ENCODE results near the gene VRK2.
"Not testable (repeated sequence)": the region's sequence is repeated elsewhere in the genome, so short reads cannot be mapped to it uniquely, and the experiment has no call there.

VRK2 gene

GRCh38 chr2:58110765-58111164 lies 64.2 kb downstream of the VRK2 start:
- no peak for DNase-seq

GRCh38 chr2:58113563-58113962 lies 67.0 kb downstream of the VRK2 start:
- DNase-seq = not testable (repeated sequence)

- no peak for DNase-seq
Measured at GRCh38 chr2:58120626-58121229, 74.1 kb downstream of the VRK2 start.

GRCh38 chr2:58122040-58122439 lies 75.4 kb downstream of the VRK2 start:
- no peak for DNase-seq

- no peak for DNase-seq
Measured at GRCh38 chr2:58122540-58122939, 75.9 kb downstream of the VRK2 start.

DNA sequence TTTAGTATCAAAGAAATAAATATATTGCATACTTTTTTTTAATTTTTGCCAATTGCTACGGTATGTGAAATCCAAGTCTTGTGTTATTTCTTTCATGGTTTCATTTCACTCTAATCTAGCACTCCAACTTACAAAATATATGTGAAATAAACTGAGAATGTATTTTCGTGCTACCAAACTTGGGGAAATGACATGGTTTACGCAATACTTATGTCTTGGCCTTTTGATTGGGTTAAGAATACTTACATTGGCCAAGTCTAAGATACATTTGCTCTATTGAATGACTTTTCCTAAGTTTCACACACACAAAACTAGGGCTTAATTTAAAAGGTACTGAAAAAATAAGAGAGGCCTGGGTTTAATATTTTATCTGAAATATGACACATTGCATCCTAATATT lies 80.5 kb downstream of the VRK2 start:
- no peak for DNase-seq

- no peak for DNase-seq
Measured at GRCh38 chr2:58130238-58130637, 83.6 kb downstream of the VRK2 start.

DNA sequence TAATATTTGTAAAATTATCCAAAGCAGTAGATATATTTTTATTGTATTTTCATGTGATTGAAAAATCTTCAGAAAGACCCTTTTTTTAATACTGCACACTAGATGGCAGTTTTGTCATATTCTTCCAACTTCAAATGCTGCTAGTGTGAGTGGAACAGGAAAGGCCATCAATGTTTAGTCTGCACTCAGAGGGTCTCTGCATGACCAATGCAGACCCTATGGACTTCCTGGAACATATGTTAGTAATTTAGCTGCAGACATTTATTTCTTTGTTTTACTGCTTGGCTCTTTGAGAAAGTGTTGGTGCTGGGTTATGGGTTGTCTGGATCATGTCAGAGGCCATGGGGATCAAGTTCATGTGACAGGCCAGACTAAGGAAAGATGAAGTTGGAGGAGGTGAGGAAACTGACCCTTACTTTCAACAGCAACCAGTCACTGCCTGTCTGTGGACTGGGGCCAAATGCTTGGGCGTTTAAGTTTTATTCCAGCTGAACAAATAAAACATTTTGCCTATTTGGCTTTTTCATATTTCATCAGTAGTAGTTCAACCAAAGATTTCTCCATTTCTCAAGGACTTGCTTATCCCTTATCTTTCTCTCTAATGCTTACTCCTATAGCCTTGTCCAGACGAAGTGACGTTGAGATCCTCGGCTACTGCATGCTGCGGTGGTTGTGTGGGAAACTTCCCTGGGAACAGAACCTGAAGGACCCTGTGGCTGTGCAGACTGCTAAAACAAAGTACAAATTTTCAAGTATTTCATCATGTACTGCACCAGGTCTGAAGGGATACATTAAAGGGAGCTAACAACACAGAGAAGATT lies 84.8 kb downstream of the VRK2 start:
- no peak for DNase-seq

DNA sequence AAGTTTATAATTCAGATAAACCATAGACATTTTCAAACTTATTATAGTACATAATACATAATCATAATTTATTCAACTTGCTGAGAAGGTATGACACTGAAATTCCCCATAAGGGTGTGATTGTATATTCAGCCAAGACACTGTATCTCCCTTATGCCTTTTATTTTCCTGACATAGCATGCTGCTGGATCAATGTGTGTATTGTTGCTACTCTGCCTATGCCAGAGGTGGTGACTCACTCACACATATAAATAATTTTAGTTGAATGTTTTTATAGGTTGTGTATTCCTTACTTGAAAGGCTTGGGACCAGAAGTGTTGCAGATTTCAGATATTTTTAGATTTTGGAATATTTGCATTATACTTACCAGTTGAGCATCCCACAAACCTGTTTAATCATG lies 86.8 kb downstream of the VRK2 start:
- no peak for DNase-seq

GRCh38 chr2:58135861-58136260 lies 89.3 kb downstream of the VRK2 start:
- DNase-seq = no peak

DNA sequence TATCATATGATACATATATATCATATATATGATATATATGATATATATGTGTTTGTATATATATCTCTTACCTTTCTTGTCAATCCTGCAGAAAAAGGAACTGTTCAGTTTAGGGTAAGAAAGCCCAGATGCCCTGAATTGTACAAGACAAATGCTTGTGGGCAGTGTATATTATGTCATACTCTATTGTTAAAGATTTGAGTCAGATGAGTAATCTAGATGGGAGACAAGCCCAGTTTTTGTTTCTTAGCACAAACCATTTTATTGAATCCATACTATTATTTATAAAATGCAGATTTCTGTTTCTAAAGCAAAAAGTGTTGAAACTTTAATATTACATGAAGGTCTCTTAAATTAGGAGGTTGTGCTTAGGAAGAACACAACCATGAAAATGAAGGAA lies 90.6 kb downstream of the VRK2 start:
- DNase-seq = no peak

DNA sequence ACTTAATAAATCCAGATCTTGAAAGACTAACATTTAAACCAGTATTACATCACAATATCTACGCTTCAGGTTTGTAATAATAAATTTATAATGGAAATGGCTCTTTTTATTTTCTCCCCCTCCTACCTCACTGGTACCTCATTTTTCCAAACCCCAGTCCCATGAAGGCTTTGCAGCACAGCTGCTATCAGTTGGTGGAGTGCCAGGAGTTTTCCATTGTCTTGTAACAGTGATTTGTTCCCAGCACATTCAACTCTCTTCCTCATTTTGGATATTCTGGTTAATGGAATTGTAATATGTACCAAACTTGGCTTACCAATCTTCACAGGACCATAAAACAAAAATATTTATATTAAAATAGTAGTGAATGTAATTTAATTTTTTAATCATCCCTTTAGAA lies 91.2 kb downstream of the VRK2 start:
- no peak for DNase-seq

DNA sequence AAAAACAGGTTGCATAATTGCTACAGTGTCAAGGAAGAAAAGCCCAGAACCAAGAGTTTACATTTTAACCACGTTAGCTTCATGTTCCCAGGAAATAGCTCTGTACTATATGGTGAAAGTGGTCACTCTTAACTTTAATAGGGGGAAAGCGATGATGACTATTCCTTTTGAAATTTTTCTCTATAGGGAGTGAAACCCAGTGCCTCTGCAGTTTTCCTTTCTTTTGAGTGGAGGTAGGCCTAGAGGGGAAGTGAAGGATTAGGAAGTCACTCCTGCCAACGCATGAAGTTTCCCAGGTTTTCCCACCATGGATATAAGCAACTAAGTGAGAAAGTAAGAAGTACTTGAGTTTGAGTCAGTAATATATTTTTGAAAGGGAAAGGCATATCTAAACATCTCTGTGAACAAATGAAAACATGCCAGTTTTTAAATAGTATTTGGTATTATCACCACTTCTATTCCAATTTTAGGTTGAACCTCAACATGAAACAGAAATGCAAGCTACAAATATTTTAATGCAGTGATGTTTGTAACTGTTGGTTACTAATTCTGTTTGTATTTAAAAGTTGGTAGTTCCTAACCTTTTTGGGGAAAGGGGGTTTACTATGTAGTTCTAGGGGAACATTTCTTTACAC lies 91.9 kb downstream of the VRK2 start:
- no peak for DNase-seq

GRCh38 chr2:58140508-58141072 lies 94.0 kb downstream of the VRK2 start:
- no peak for DNase-seq

DNA sequence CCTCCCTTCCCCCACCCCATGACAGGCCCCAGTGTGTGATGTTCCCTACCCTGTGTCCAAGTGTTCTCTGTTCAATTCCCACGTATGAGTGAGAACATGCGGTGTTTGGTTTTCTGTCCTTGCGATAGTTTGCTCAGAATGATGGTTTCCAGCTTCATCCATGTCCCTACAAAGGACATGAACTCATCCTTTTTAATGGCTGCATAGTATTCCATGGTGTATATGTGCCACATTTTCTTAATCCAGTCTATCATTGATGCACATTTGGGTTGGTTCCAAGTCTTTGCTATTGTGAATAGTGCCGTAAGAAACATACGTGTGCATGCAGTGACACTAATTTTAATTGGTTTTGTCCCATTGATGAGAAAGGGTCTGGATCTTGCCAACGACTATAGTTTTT lies 99.2 kb downstream of the VRK2 start:
- not testable (repeated sequence) for DNase-seq

DNA sequence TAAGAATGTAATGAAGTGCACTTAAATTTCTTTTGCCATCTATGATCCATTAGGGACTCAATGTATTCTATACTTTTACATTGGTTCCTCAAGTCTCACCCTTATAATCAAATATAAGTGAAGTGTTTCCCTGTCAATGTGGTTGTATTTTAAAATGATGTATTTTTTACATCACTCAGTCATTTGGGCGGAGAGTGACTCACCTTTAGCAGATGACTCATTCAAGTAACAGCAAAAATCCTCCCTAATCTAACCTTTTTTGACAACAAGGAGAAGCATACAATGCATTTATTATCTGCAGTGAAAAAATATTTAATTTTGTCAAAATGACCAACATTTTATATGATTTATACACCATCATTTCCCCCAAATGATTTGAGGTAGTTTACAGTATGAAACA lies 100.1 kb downstream of the VRK2 start:
- DNase-seq = no peak

DNA sequence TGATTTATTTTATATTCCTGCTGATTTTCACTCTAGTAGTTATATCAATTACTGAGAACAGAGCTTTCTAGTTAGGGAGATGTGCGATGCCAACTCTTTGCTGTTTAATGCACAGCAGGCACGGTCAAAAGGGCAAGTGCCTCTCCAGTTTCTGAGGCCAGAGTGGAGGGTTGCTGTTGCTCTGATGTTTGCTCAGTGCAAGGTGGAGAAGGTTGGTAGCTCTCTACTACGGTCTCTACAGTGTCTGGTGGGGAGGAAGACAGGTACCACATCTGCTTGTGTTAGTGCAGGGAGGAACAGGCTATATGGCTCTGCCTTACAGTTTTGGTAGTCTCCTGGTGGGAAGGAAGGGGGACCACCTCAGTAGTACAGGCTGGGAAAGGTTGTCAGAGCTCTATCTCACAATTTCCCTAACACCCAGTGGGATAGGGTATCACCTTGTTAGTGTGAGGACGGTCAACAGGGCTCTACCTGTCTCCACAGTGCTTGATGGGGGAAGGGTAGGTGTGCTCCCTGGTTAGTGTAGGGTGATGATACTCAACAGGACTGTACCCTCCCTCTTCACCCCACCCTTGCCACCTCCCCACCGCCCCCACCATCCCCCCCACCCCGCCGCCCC lies 108.7 kb downstream of the VRK2 start:
- DNase-seq = no peak

DNA sequence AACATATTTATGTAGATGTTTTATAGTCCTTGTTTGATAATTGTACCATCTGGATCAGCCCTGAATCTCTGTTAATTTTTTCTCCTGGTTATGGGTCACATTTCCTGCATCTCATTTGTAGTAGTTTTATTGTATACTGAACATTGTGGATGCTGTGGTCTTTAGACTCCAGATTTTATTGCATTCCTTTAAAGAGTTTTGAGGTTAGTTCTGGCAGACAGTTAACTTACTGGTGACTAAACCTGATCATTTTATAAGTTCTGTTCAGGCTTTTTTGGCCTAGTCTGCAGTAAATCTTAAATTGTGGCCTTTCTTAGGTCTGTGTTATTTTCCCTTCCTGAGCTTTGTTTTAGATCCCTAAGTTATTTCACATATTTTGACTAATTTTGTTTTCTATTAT lies 110.2 kb downstream of the VRK2 start:
- DNase-seq = no peak

GRCh38 chr2:58157754-58158153 lies 111.1 kb downstream of the VRK2 start:
- no peak for DNase-seq

- DNase-seq = no peak
Measured at GRCh38 chr2:58158481-58158880, 111.9 kb downstream of the VRK2 start.

GRCh38 chr2:58163913-58164312 lies 117.3 kb downstream of the VRK2 start:
- no peak for DNase-seq

- not testable (repeated sequence) for DNase-seq
Measured at GRCh38 chr2:58168130-58168529, 121.5 kb downstream of the VRK2 start.

DNA sequence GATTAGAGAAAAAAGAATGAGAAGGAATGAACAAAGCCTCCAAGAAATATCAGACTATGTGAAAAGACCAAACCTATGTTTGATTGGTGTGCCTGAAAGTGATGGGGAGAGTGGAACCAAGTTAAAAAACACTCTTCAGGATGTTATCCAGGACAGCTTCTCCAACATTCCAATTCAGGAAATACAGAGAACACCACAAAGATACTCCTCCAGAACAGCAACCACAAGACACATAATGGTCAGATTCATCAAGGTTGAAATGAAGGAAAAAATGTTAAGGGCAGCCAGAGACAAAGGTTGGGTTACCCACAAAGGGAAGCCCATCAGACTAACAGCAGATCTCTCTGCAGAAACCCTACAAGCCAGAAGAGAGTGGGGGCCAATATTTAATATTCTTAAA lies 123.2 kb downstream of the VRK2 start:
- not testable (repeated sequence) for DNase-seq
